Measurements from ENCODE around the gene SNX17. TPM values are rescaled to one million over a fixed set of nuclear protein-coding genes. Genes with fewer than 3 reads are reported as not detected.
A peak's percentile ranks its signal among the peaks of the same experiment; 100 is the strongest.
"Not testable (repeated sequence)": the region's sequence is repeated elsewhere in the genome, so short reads cannot be mapped to it uniquely, and the experiment has no call there.

The SNX17 gene, protein sequence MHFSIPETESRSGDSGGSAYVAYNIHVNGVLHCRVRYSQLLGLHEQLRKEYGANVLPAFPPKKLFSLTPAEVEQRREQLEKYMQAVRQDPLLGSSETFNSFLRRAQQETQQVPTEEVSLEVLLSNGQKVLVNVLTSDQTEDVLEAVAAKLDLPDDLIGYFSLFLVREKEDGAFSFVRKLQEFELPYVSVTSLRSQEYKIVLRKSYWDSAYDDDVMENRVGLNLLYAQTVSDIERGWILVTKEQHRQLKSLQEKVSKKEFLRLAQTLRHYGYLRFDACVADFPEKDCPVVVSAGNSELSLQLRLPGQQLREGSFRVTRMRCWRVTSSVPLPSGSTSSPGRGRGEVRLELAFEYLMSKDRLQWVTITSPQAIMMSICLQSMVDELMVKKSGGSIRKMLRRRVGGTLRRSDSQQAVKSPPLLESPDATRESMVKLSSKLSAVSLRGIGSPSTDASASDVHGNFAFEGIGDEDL
- total RNA-seq = 55.6 TPM
- long read RNA-seq, transcript SNX17-201 (15 exons, 2,044 nt) = major isoform, 253 of 285 reads
- long read RNA-seq, partial matches to known transcripts = 12 of 285 reads
- long read RNA-seq, other reads (novel, unspliced or antisense) = 17 of 285 reads

GRCh38 chr2:27370026-27370815, at the start of gene SNX17, which contains the start of gene EIF2B4:
Gene SNX17, plus strand, starts transcription at chr2:27370616. Its CDS starts 128 bp downstream, at chr2:27370744.
Gene EIF2B4, minus strand, starts transcription at chr2:27370338. Its CDS starts 24 bp downstream, at chr2:27370314.
- intact Hi-C loops (cut with DNase I) = no loop called here
- ATAC-seq (ENCODE audit: poor library complexity) (peak; percentile 95), DNase-seq (peak; percentile 99)

DNA sequence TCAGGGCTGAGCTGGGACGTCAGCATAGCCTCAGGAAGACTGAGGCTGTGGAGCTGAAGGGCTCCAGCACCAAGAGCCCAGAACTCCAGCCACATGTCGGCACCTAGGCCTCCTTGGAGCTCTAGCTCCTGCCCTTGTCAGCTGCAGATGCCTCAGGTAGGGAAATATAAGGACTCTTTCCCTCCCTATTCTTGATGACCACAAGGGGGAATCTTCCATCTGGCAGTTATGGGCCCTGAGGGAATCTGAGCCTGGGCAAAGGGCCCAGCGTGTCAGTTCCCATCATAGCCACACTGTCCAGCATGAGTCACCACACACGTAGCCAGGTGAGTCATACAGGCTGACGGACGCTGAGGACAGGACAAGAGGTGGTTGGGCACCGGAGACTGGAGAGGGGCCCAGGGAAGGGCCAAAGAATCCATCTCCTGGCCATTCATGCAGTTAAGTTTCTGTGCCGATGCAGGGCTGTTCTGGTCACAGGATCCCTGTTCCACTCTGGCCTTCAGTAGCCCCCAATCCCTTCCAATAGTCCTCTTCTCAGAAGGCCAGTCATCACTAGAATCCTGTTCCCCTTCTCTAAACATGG, 49.4 kb upstream of the SNX17 start:
- ATAC-seq (ENCODE audit: poor library complexity) (peak; percentile 65), DNase-seq (peak; percentile 80)
- intact Hi-C loops (cut with DNase I) = no loop called here

- DNase-seq (no peak), ATAC-seq (ENCODE audit: poor library complexity) (peak; percentile 11)
- intact Hi-C loops (cut with DNase I) = no loop called here
These were observed 48.1 kb upstream of the SNX17 start for GRCh38 chr2:27322301-27322765.

DNA sequence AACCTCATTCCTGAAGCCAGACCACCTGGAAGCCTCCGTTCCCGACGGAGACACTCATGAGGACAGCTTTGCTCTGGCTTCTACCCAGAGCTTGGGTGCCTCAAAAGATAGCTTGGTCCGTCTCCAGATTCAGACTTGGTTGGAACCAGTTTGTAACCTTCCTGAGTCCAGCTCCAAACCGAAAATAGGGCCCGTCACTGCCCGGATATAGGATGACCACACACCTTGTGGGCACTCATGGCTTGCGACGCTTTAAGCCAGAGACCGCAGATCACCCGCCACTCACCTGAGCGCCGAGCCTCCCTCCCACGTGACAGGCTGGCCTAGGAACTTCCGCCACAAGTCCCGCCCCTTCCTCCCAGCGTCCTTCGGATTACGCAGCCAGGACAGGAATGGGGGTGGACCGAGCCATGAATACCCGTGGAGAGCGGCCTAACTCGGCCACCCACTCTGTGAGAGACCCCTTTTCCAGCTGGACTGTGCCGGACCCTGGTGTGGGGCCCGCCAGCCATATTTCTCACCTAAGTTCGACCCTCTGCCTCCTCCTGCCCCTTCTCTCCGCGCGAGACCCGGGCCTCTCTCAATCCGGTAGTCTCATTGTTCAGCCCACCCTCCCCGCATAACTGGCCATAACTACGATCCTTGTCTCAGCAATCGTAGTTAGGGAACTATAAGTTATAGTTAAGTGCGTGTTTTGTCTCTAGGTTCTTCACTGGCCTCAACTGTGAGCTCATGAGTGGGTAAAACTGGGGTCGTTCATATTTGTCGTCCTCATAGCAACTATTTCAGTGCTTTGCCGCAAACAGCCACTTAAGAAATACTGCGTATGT, 47.4 kb upstream of the SNX17 start, which contains the start of gene MPV17:
Gene MPV17, minus strand, starts transcription at position 332 of the 830 bp plus-strand sequence. CDS start 580 bp downstream, outside the sequence.
- ATAC-seq (ENCODE audit: poor library complexity) (peak; percentile 95), DNase-seq (peak; percentile 94)
- intact Hi-C loops (cut with DNase I) = no loop called here

DNA sequence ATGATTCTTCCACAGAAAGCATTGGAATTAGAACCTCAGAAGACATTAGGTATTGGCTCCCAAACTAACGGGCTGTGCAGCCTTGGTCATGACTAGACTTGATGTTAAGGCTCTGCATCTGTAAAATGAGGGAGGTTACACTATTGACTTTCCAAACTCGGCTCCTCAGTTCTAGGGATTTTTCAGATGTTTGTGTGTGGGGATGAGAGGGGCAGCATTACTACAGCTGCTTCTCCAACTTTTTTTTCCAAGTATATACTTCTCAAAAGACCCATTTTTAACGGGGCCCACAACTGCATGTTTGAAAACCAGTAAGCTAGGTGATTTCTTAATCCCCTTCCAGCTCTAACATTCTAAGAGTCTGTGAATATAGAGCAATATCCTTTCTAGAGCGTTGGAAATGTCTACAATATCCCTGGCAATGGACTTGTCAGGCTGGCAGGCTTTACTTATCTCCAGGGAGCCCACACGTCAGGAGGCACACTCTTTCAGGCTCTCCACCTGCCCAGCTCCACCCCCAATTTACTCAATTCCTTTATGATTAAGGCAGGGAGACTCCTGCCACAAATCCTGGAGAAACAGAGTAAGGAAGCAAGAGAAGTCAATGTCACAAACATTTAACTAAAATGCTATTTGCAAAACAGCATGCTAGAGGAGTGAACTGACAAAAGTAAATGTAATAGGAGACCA, 46.7 kb upstream of the SNX17 start:
- intact Hi-C loops (cut with DNase I) = no loop called here
- ATAC-seq (ENCODE audit: poor library complexity) (peak; percentile 9), DNase-seq (no peak)

- DNase-seq = no peak
- ATAC-seq (ENCODE audit: poor library complexity) = no peak
- intact Hi-C loops (cut with DNase I) = no loop called here
These were observed 45.7 kb upstream of the SNX17 start for GRCh38 chr2:27324720-27325119.

GRCh38 chr2:27335311-27335710, 35.1 kb upstream of the SNX17 start:
- ATAC-seq (ENCODE audit: poor library complexity) = no peak

GRCh38 chr2:27336173-27336572, 34.2 kb upstream of the SNX17 start:
- DNase-seq (no peak), ATAC-seq (ENCODE audit: poor library complexity) (no peak)
- intact Hi-C loops (cut with DNase I) = no loop called here

More at GRCh38 chr2:27335311-27335710, 35.1 kb upstream of the SNX17 start:
- no peak for DNase-seq
- intact Hi-C loops (cut with DNase I) = no loop called here

GRCh38 chr2:27347641-27348040, 22.8 kb upstream of the SNX17 start:
- intact Hi-C loops (cut with DNase I) = no loop called here
- DNase-seq (no peak), ATAC-seq (ENCODE audit: poor library complexity) (no peak)

DNA sequence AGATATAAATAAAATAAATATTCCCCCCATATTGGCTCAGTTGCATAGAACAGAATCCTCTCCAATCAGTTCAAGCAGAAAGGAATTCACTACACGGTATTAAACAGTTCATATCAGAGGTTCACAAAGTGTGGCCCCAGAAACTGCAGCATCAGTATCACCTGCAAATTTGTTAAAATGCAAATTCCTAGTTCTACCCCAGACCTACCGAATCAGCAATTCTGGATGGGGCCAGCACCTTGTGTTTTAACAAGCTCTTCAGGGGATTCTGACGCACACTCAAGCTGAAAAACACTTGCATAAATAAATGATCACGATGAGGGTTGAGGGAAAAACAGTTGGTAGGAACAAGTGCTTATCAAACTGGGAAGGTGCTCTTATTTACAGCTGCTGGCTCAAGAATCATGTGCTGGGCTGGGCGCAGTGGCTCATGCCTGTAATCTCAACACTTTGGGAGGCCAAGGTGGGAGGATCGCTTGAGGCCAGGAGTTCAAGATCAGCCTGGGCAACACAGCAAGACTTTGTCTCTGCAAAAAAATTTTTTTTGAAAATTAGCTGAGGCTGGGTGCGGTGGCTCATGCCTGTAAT, 20.2 kb upstream of the SNX17 start:
- DNase-seq = no peak
- intact Hi-C loops (cut with DNase I) = no loop called here
- ATAC-seq (ENCODE audit: poor library complexity) = no peak

DNA sequence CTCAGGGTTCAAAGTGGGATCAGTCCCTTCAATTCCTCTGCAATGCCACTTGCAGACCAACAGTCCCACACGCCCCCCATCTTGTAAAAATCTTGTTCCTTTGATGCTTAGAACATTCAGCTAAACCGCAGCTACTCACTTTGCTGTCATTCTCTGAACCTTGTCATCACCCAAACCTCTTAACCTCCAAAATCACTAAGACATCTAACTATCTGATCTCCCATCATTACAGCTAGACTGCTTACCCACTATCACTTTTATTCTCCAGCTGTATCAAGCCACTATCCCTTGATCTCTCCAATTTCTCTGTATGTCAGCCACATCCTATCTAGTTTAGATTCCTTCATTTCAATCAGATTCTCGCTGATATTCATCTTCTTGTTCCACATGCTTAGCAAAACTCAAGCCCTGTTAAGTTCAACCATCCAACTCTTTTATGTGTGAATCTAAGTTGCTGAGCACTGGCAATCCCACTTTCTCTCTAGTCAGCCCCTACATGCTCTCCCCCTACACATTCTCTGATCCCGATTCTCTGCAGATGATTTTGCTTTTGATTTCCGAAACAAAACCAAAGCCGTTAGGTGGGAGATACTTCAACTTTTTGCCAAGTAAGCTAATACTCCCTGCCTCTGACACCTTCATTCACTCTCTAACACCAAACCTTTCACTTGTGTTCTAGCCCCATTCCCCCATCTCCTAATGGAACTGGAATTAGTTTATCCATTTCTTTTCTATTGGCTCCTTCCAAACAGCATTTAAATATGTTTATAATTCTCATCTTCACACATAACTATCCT, 18.4 kb upstream of the SNX17 start:
- ATAC-seq (ENCODE audit: poor library complexity) = no peak
- no peak for DNase-seq
- intact Hi-C loops (cut with DNase I) = no loop called here

DNA sequence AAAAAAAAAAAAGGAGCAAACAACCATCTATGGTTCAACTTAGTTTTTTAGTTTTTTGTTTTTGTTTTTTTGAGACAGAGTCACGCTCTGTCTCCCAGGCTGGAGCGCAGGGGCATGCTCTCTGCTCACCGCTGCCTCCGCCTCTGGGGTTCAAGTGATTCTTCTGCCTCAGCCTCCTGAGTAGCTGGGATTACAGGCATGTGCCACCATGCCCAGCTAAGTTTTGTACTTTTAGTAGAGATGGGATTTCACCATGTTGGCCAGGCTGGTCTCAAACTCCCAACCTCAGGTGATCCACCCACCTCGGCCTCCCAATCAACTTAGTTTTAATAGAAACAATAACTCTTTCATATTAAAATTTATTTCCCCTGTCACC, 17.0 kb upstream of the SNX17 start:
- ATAC-seq (ENCODE audit: poor library complexity); intact Hi-C loops (cut with DNase I); DNase-seq: not testable (repeated sequence)

- intact Hi-C loops (cut with DNase I) = no loop called here
- DNase-seq (no peak), ATAC-seq (ENCODE audit: poor library complexity) (no peak)
These were observed 16.4 kb upstream of the SNX17 start for GRCh38 chr2:27353762-27354596.

DNA sequence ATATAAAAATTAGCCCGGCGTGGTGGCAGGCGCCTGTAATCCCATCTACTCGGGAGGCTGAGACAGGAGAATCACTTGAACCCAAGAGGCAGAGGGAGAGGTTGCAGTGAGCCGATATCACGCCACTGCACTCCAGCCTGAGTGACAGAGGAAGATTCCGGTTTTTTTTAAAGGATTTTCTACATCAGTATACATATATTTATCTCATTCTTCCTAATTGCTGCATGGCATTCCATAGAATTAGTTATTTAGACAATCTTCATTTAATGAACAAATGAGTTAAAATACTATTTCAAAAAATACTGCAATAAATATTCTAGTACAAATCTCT, 15.9 kb upstream of the SNX17 start:
- intact Hi-C loops (cut with DNase I) = no loop called here
- DNase-seq (no peak), ATAC-seq (ENCODE audit: poor library complexity) (no peak)

DNA sequence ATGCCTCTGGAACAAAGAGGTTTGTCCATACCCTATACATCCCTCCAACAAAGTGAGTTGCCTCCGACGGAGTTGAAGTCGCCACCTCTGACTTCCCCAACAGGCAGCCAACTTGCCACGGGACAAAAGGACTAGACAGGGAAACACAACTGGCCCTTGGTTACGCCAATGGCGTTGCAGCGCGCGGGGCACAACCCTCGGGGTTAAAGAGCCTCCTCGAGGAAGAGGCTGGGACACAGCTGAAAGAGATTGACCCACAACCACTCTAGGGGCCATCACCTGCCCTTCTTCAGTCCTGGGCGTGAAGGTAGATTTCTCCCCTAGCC, 14.4 kb upstream of the SNX17 start:
- intact Hi-C loops (cut with DNase I) = no loop called here
- DNase-seq (peak; percentile 63), ATAC-seq (ENCODE audit: poor library complexity) (peak; percentile 10)

Measured in Right ventricle myocardium superior (tissue), 1 donor.